ENCODE measurements around the gene FAAP20. TPM values are rescaled to one million over a fixed set of nuclear protein-coding genes. Genes with fewer than 3 reads are reported as not detected.
A peak's percentile ranks its signal among the peaks of the same experiment; 100 is the strongest.

FAAP20 gene
- total and polyA plus RNA-seq, 9 of the 15 experiments (the other 6 are each of a cell fraction or from before 2014, with no cell fraction given), result 0.58 to 143 (median 9.9) TPM

DNA sequence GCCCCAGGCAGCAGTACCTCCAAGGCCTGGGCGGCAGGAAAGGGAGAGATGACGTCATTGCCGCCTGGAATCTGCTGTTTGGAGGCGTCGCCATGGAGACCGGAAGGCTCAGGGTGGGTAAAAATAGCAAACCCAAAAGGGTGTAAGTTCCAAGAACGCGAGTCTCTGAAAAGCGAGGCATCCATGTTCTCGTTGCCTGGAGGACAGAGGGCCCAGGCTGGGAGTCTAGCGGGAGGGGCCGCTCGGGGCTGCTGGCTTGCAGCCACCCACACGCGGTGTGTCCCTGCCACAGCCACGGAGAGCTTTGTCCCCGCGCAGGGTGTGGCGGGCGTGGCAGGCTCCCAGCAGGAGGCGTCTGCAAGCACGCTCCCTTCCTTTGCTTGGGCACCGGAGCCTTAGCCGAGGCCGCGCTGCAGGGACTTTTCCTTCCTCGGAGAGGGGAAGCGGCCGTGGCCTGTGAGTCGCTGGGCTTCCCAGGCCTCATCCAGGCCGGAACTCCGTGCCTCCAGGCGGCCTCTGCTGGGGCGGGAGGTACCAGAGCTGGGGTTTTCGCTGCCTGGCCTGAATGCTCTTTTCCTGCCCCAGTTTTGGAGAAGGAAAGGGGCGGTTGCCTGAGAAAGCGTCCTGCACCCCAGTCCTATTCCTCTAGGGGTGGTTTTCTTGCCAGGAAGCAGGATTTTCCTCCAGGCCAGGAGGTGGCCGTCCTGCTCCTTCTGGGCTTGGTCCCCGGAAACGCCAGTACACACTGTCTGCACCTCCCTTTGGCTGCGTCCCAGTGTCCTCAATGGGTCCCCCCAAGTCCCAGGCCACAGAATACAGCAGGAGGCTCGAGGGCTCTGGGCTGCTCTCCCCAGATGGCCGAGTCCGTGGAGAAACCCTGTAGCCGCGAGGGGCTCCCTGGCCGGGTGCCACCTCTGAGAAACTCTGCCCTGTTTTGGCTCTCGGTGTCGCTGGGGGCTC lies 18.2 kb upstream of the FAAP20 start (continued):
- TF ChIP-seq, protein P1, sequence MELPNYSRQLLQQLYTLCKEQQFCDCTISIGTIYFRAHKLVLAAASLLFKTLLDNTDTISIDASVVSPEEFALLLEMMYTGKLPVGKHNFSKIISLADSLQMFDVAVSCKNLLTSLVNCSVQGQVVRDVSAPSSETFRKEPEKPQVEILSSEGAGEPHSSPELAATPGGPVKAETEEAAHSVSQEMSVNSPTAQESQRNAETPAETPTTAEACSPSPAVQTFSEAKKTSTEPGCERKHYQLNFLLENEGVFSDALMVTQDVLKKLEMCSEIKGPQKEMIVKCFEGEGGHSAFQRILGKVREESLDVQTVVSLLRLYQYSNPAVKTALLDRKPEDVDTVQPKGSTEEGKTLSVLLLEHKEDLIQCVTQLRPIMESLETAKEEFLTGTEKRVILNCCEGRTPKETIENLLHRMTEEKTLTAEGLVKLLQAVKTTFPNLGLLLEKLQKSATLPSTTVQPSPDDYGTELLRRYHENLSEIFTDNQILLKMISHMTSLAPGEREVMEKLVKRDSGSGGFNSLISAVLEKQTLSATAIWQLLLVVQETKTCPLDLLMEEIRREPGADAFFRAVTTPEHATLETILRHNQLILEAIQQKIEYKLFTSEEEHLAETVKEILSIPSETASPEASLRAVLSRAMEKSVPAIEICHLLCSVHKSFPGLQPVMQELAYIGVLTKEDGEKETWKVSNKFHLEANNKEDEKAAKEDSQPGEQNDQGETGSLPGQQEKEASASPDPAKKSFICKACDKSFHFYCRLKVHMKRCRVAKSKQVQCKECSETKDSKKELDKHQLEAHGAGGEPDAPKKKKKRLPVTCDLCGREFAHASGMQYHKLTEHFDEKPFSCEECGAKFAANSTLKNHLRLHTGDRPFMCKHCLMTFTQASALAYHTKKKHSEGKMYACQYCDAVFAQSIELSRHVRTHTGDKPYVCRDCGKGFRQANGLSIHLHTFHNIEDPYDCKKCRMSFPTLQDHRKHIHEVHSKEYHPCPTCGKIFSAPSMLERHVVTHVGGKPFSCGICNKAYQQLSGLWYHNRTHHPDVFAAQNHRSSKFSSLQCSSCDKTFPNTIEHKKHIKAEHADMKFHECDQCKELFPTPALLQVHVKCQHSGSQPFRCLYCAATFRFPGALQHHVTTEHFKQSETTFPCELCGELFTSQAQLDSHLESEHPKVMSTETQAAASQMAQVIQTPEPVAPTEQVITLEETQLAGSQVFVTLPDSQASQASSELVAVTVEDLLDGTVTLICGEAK (IDR thresholded peaks at IDR 0.05), result peak; percentile 32; the same call in 1 of the 2 replicates
- TF ChIP-seq, protein P1 (CRISPR knock-in tag; IDR thresholded peaks at IDR 0.05), result no peak
- TF ChIP-seq DACH1 (IDR thresholded peaks at IDR 0.05; ENCODE audit: partially characterized antibody) (no peak), ZFP36 (IDR thresholded peaks at IDR 0.05; ENCODE audit: low read depth, low read length, partially characterized antibody) (peak; percentile 51), GABPA (tag; conservative IDR thresholded peaks at IDR 0.05; ENCODE audit: low read depth) (peak; percentile 49), RBBP5 (IDR thresholded peaks at IDR 0.05; ENCODE audit: borderline replicate concordance, insufficient read depth, low read length, poor library complexity, severe bottlenecking) (peak; percentile 59), NEUROD1 (IDR thresholded peaks at IDR 0.05; ENCODE audit: borderline replicate concordance, low read depth, low read length, partially characterized antibody) (no peak), ZNF644 (tag; IDR thresholded peaks at IDR 0.05; ENCODE audit: low read depth) (no peak), RBM34 (IDR thresholded peaks at IDR 0.05; ENCODE audit: borderline replicate concordance, insufficient read depth, low read length) (no peak), CBX3 (IDR thresholded peaks at IDR 0.05; ENCODE audit: borderline replicate concordance in 1 of 2, low read length in 2 of 2) (0 out of 3 replicates have a peak, but pooled peaks of 1 of the 2 experiments have one; percentile 53), HOXB6 (CRISPR knock-in tag; IDR thresholded peaks at IDR 0.05; ENCODE audit: borderline replicate concordance) (no peak), ZNF253 (CRISPR knock-in tag; conservative IDR thresholded peaks at IDR 0.05) (no peak)
- TF ChIP-seq, protein P2, sequence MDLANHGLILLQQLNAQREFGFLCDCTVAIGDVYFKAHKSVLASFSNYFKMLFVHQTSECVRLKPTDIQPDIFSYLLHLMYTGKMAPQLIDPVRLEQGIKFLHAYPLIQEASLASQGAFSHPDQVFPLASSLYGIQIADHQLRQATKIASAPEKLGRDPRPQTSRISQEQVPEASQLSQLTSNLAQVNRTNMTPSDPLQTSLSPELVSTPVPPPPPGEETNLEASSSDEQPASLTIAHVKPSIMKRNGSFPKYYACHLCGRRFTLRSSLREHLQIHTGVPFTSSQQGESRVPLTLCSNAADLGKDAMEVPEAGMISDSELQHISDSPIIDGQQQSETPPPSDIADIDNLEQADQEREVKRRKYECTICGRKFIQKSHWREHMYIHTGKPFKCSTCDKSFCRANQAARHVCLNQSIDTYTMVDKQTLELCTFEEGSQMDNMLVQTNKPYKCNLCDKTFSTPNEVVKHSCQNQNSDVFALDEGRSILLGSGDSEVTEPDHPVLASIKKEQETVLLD (IDR thresholded peaks at IDR 0.05), result peak; percentile 79
- TF ChIP-seq, protein P3, sequence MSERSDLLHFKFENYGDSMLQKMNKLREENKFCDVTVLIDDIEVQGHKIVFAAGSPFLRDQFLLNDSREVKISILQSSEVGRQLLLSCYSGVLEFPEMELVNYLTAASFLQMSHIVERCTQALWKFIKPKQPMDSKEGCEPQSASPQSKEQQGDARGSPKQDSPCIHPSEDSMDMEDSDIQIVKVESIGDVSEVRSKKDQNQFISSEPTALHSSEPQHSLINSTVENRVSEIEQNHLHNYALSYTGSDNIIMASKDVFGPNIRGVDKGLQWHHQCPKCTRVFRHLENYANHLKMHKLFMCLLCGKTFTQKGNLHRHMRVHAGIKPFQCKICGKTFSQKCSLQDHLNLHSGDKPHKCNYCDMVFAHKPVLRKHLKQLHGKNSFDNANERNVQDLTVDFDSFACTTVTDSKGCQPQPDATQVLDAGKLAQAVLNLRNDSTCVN (CRISPR knock-in tag; IDR thresholded peaks at IDR 0.05), result no peak
